ENCODE results near the gene SUPT16H. TPM values are rescaled to one million over a fixed set of nuclear protein-coding genes. Genes with fewer than 3 reads are reported as not detected.

SUPT16H gene
- total RNA-seq, 1 experiment from 2014 or later: 65.4 TPM

DNA sequence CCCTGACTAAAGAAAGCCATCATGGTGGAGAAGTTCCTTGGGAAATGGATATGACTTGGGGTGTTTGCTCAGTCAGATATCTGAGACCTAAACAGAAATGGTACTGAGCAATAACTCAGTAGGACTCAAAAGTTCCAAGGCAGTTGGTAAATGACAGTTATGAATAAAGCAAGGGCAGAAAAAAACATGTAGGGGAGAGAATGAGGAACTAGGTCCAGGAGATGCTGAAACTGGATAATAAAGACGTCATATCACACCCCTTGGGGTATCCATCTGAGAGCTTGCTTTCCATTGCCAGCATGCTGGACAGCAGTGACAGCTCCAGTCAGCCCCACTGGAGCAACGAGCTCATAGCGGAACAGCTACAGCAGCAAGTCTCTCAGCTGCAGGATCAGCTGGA lies 66.4 kb downstream of the SUPT16H start:
- no peaks in the 10 kb centered on the region for H3K9me3 ChIP-seq (ENCODE audit: insufficient read depth, low read depth)
- no peaks in the 10 kb centered on the region for H3K79me2 ChIP-seq (ENCODE audit: low read depth)
- intact Hi-C loops (cut with micrococcal nuclease; ENCODE audit: unreplicated experiment): no loop called here
- H3K27ac ChIP-seq: no peak overlapping the region
- H3K4me1 ChIP-seq (replicated peaks; ENCODE audit: insufficient read depth): peaks cover 13% of the 10 kb centered on the region
- no peaks in the 10 kb centered on the region for H3F3A ChIP-seq (ENCODE audit: insufficient read depth, low read depth)
- H3K4me2 ChIP-seq: no peak overlapping the region
- CTCF ChIA-PET: no interaction called here
- no peaks in the 10 kb centered on the region for H3K27me3 ChIP-seq (ENCODE audit: insufficient read depth, low read depth)
- no peaks in the 10 kb centered on the region for H4K20me1 ChIP-seq (ENCODE audit: insufficient read depth)
- no peaks in the 10 kb centered on the region for H3K9me2 ChIP-seq (ENCODE audit: insufficient read depth)
- no peak overlapping the region for H2AFZ ChIP-seq
- POLR2A ChIA-PET (ENCODE audit: unreplicated experiment): no interaction called here
- no TSS peak for BruUV-seq (replicated peaks)
- DNase-seq: no peak
- TF ChIP-seq EZH2 (IDR thresholded peaks at IDR 0.05; ENCODE audit: low read depth): no peak
- TF ChIP-seq, protein P1, sequence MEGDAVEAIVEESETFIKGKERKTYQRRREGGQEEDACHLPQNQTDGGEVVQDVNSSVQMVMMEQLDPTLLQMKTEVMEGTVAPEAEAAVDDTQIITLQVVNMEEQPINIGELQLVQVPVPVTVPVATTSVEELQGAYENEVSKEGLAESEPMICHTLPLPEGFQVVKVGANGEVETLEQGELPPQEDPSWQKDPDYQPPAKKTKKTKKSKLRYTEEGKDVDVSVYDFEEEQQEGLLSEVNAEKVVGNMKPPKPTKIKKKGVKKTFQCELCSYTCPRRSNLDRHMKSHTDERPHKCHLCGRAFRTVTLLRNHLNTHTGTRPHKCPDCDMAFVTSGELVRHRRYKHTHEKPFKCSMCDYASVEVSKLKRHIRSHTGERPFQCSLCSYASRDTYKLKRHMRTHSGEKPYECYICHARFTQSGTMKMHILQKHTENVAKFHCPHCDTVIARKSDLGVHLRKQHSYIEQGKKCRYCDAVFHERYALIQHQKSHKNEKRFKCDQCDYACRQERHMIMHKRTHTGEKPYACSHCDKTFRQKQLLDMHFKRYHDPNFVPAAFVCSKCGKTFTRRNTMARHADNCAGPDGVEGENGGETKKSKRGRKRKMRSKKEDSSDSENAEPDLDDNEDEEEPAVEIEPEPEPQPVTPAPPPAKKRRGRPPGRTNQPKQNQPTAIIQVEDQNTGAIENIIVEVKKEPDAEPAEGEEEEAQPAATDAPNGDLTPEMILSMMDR (conservative IDR thresholded peaks at IDR 0.05): no peak
- H3K4me3 ChIP-seq: no peak overlapping the region
- no peaks in the 10 kb centered on the region for H3K36me3 ChIP-seq (ENCODE audit: low read depth)

DNA sequence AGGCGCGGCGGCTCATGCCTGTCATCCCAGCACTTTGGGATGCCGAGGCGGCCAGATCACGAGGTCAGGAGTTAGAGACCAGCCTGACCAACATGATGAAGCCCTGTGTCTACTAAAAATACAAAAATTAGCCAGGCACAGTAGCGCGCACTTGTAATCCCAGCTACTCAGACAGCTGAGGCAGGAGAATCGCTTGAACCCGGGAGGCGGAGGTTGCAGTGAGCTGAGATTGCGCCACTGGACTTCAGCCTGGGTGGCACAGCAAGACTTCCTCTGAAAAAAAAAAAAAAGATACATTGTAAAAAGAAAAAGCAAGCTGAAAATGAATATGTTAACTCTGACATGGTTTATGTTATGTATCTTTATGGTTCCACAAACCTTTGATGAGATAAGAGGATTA lies 70.3 kb downstream of the SUPT16H start:
- no peaks in the 10 kb centered on the region for H3K79me2 ChIP-seq (ENCODE audit: low read depth)
- no peak overlapping the region for H3K27ac ChIP-seq
- H3K4me3 ChIP-seq: no peak overlapping the region
- H2AFZ ChIP-seq: no peak overlapping the region
- no peaks in the 10 kb centered on the region for H3K36me3 ChIP-seq (ENCODE audit: low read depth)
- H3K4me1 ChIP-seq (replicated peaks; ENCODE audit: insufficient read depth): no peaks in the 10 kb centered on the region; the same call in 1 of the 2 replicates
- no peaks in the 10 kb centered on the region for H3K9me3 ChIP-seq (ENCODE audit: insufficient read depth, low read depth)
- H3K27me3 ChIP-seq (ENCODE audit: insufficient read depth, low read depth): no peaks in the 10 kb centered on the region
- no peak overlapping the region for H3K4me2 ChIP-seq
- no peaks in the 10 kb centered on the region for H4K20me1 ChIP-seq (ENCODE audit: insufficient read depth)
- H3F3A ChIP-seq (ENCODE audit: insufficient read depth, low read depth): peaks cover under 1% of the 10 kb centered on the region
- BruUV-seq (replicated peaks): no TSS peak
- ChIA-PET CTCF (no interaction called here), POLR2A (ENCODE audit: unreplicated experiment) (no interaction called here)
- DNase-seq: no peak
- no peak for TF ChIP-seq EZH2 (IDR thresholded peaks at IDR 0.05; ENCODE audit: low read depth)
- TF ChIP-seq, protein P1 (conservative IDR thresholded peaks at IDR 0.05): no peak
- intact Hi-C loops (cut with micrococcal nuclease; ENCODE audit: unreplicated experiment): no loop called here
- H3K9me2 ChIP-seq (ENCODE audit: insufficient read depth): no peaks in the 10 kb centered on the region

DNA sequence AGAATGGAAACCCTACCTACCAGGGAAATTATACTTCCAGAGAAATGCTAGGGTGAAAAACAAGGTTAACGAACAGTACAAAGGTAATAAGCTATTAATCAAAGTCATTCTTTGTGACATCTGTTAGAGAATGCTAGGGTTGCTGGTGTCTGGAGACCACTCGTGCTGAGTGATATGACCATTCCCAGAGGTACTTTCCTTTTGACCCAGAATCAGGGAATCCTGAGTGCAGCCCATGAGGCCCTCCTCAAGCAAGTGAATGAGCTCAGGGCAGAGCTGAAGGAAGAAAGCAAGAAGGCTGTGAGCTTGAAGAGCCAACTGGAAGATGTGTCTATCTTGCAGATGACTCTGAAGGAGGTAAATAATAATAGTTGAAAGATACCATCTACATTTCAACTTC lies 72.2 kb downstream of the SUPT16H start:
- Histone ChIP-seq H3K27ac (no peak overlapping the region), H3K36me3 (ENCODE audit: low read depth) (no peaks in the 10 kb centered on the region), H4K20me1 (ENCODE audit: insufficient read depth) (no peaks in the 10 kb centered on the region), H3K27me3 (ENCODE audit: insufficient read depth, low read depth) (no peaks in the 10 kb centered on the region), H3K9me2 (ENCODE audit: insufficient read depth) (no peaks in the 10 kb centered on the region), H3F3A (ENCODE audit: insufficient read depth, low read depth) (peaks cover 10% of the 10 kb centered on the region), H3K4me1 (replicated peaks; ENCODE audit: insufficient read depth) (peaks cover 12% of the 10 kb centered on the region), H3K4me3 (no peak overlapping the region), H3K79me2 (ENCODE audit: low read depth) (no peaks in the 10 kb centered on the region), H3K9me3 (ENCODE audit: insufficient read depth, low read depth) (no peaks in the 10 kb centered on the region), H3K4me2 (no peak overlapping the region), H2AFZ (no peak overlapping the region)
- POLR2A ChIA-PET (ENCODE audit: unreplicated experiment): no interaction called here
- intact Hi-C loops (cut with micrococcal nuclease; ENCODE audit: unreplicated experiment): no loop called here
- no peak for DNase-seq
- CTCF ChIA-PET: no interaction called here
- TF ChIP-seq EZH2 (IDR thresholded peaks at IDR 0.05; ENCODE audit: low read depth): no peak
- TF ChIP-seq, protein P1 (conservative IDR thresholded peaks at IDR 0.05): no peak
- no TSS peak for BruUV-seq (replicated peaks)

Data from PC-9 (cell line).